Astrocyte (in vitro differentiated cells and primary cell): ENCODE measurements around the gene FBXW7. TPM values are rescaled to one million over a fixed set of nuclear protein-coding genes. Genes with fewer than 3 reads are reported as not detected.

Source experiments
- DNase-seq: peaks from one replicate; pipeline ENCODE4 v3.0.0-alpha.2; 2010; ENCODE audit warnings: low read depth
- FAIRE-seq: peaks from 2 replicates; lab custom pipeline; 2011; peaks lifted over from hg19 to GRCh38; lab: Jason Lieb, UNC
- H2AFZ ChIP-seq: 2 replicates; pipeline ENCODE4 v1.6.0; 2012; ENCODE audit warnings: low read depth, low read length, inconsistent platforms
- H3K27ac ChIP-seq: 2 replicates; pipeline ENCODE4 v1.5.1; 2011; ENCODE audit warnings: low read depth, low read length, inconsistent platforms
- H3K27me3 ChIP-seq: 2 replicates; pipeline ENCODE4 v1.6.0; 2011; ENCODE audit warnings: low read length, inconsistent platforms; ENCODE audit not compliant: insufficient read depth
- H3K36me3 ChIP-seq: 2 replicates; pipeline ENCODE4 v1.5.1; 2011; ENCODE audit warnings: low read length, inconsistent platforms; ENCODE audit not compliant: insufficient read depth
- H3K4me1 ChIP-seq: 2 replicates; pipeline ENCODE4 v1.5.1; 2011; ENCODE audit warnings: low read length, inconsistent platforms; ENCODE audit not compliant: insufficient read depth
- H3K4me2 ChIP-seq: 2 replicates; pipeline ENCODE4 v1.6.0; 2012; ENCODE audit warnings: low read length, inconsistent platforms
- H3K4me3 ChIP-seq: 2 replicates; pipeline ENCODE4 v1.5.1; 2011; ENCODE audit warnings: low read depth, mild to moderate bottlenecking, low read length, inconsistent platforms; ENCODE audit not compliant: insufficient read depth
- H3K79me2 ChIP-seq: 2 replicates; pipeline ENCODE4 v1.6.0; 2012; ENCODE audit warnings: mild to moderate bottlenecking, low read length, inconsistent platforms; ENCODE audit not compliant: insufficient read depth
- H3K9ac ChIP-seq: 2 replicates; pipeline ENCODE4 v1.6.0; 2012; ENCODE audit warnings: mild to moderate bottlenecking, low read length, inconsistent platforms
- H3K9me3 ChIP-seq: 2 replicates; pipeline ENCODE4 v1.5.1; 2012; ENCODE audit warnings: low read depth, mild to moderate bottlenecking, low read length, inconsistent platforms; ENCODE audit not compliant: insufficient read depth
- H4K20me1 ChIP-seq: 2 replicates; pipeline ENCODE4 v1.6.0; 2012; ENCODE audit warnings: low read length, inconsistent platforms; ENCODE audit not compliant: insufficient read depth
- H3K27ac Mint-ChIP-seq: one replicate; pipeline ENCODE4 v1.8.0; 2021; ENCODE audit warnings: mild to moderate bottlenecking, mixed read lengths; ENCODE audit not compliant: unreplicated experiment
- H3K27me3 Mint-ChIP-seq: one replicate; pipeline ENCODE4 v1.8.0; 2021; ENCODE audit warnings: low read depth, mixed read lengths; ENCODE audit not compliant: unreplicated experiment
- H3K36me3 Mint-ChIP-seq: one replicate; pipeline ENCODE4 v1.8.0; 2021; ENCODE audit warnings: low read depth, mixed read lengths; ENCODE audit not compliant: unreplicated experiment
- H3K4me1 Mint-ChIP-seq: one replicate; pipeline ENCODE4 v1.8.0; 2021; ENCODE audit warnings: low read depth, mixed read lengths; ENCODE audit not compliant: unreplicated experiment
- H3K4me3 Mint-ChIP-seq: one replicate; pipeline ENCODE4 v1.8.0; 2021; ENCODE audit warnings: mild to moderate bottlenecking, moderate library complexity, mixed read lengths; ENCODE audit not compliant: unreplicated experiment
- H3K9me3 Mint-ChIP-seq: one replicate; pipeline ENCODE4 v1.8.0; 2021; ENCODE audit warnings: mild to moderate bottlenecking, mixed read lengths; ENCODE audit not compliant: unreplicated experiment
- CTCF ChIP-seq: IDR thresholded peaks from 2 replicates; pipeline ENCODE4 v1.5.1; 2011; ENCODE audit warnings: low read depth, mild to moderate bottlenecking, inconsistent platforms, low read length, moderate library complexity; ENCODE audit not compliant: insufficient read depth
- EZH2 ChIP-seq: IDR thresholded peaks from 2 replicates; pipeline ENCODE4 v1.6.1; 2012; ENCODE audit warnings: mild to moderate bottlenecking, low read length, inconsistent platforms; ENCODE audit not compliant: insufficient read depth
- total RNA-seq: library from RNA; stranded (reverse); gene quantifications from 2 replicates; pipeline ENCODE4 v1.2.1, GENCODE V29; 2021

Gene FBXW7
- total RNA-seq, 1 donor from 2014 or later, result 34.7 TPM

- FAIRE-seq, result no peak
- Histone ChIP-seq H3K9ac (no peak overlapping the region), H3K27ac (no peak overlapping the region), H3K9me3 (no peaks in the 10 kb centered on the region), H3K79me2 (peaks cover 2% of the 10 kb centered on the region), H4K20me1 (peaks cover 11% of the 10 kb centered on the region), H3K4me2 (no peak overlapping the region), H2AFZ (no peak overlapping the region), H3K36me3 (no peaks in the 10 kb centered on the region), H3K4me1 (no peaks in the 10 kb centered on the region), H3K27me3 (no peaks in the 10 kb centered on the region), H3K4me3 (no peak overlapping the region)
- no peak for TF ChIP-seq EZH2
- TF ChIP-seq CTCF, result no peak
- H3K27ac Mint-ChIP-seq, result no peak overlapping the region
- peaks cover 1% of the 10 kb centered on the region for H3K36me3 Mint-ChIP-seq
- no peaks in the 10 kb centered on the region for H3K27me3 Mint-ChIP-seq
- H3K4me1 Mint-ChIP-seq, result no peaks in the 10 kb centered on the region
- H3K9me3 Mint-ChIP-seq, result no peaks in the 10 kb centered on the region
- DNase-seq, result no peak
- no peak overlapping the region for H3K4me3 Mint-ChIP-seq
Measured at GRCh38 chr4:152443859-152444258, 92.0 kb downstream of the FBXW7 start.

GRCh38 chr4:152437561-152437960 is 98.3 kb downstream of the FBXW7 start:
- Mint-ChIP-seq H3K4me3 (no peak overlapping the region), H3K27me3 (no peaks in the 10 kb centered on the region), H3K27ac (no peak overlapping the region), H3K36me3 (peaks cover 4% of the 10 kb centered on the region), H3K9me3 (peaks cover 5% of the 10 kb centered on the region), H3K4me1 (peaks cover 3% of the 10 kb centered on the region)
- Histone ChIP-seq H4K20me1 (peaks cover 22% of the 10 kb centered on the region), H3K36me3 (no peaks in the 10 kb centered on the region), H3K27ac (no peak overlapping the region), H3K9ac (no peak overlapping the region), H3K9me3 (peaks cover 4% of the 10 kb centered on the region), H2AFZ (no peak overlapping the region), H3K79me2 (peaks cover 18% of the 10 kb centered on the region), H3K4me2 (no peak overlapping the region), H3K27me3 (no peaks in the 10 kb centered on the region), H3K4me3 (no peak overlapping the region), H3K4me1 (no peaks in the 10 kb centered on the region)
- FAIRE-seq (no peak), DNase-seq (no peak)
- TF ChIP-seq CTCF, result no peak
- no peak for TF ChIP-seq EZH2

GRCh38 chr4:152436384-152436783 is 99.5 kb downstream of the FBXW7 start:
- Histone ChIP-seq H3K27ac (no peak overlapping the region), H3K4me3 (no peak overlapping the region), H3K79me2 (peaks cover 18% of the 10 kb centered on the region), H3K9me3 (peaks cover 4% of the 10 kb centered on the region), H3K4me1 (no peaks in the 10 kb centered on the region), H2AFZ (no peak overlapping the region), H3K9ac (no peak overlapping the region), H3K27me3 (no peaks in the 10 kb centered on the region), H3K36me3 (no peaks in the 10 kb centered on the region), H4K20me1 (peaks cover 27% of the 10 kb centered on the region), H3K4me2 (no peak overlapping the region)
- peaks cover 5% of the 10 kb centered on the region for H3K9me3 Mint-ChIP-seq
- no peak for FAIRE-seq
- no peak for DNase-seq
- H3K27me3 Mint-ChIP-seq, result no peaks in the 10 kb centered on the region
- no peak overlapping the region for H3K4me3 Mint-ChIP-seq
- TF ChIP-seq EZH2 (no peak), CTCF (no peak)
- H3K4me1 Mint-ChIP-seq, result peaks cover 10% of the 10 kb centered on the region
- H3K36me3 Mint-ChIP-seq, result peaks cover 2% of the 10 kb centered on the region
- H3K27ac Mint-ChIP-seq, result no peak overlapping the region
